Measurements from ENCODE around the gene CFAP126.

GRCh38 chr1:161389691-161390558 lies 22.2 kb upstream of the CFAP126 start:
- TF ChIP-seq CTCF (IDR thresholded peaks at IDR 0.05) (no peak), POLR2A (IDR thresholded peaks at IDR 0.05) (peak in 3 of 4 donors; percentile 26 to 92 (median 83))
